ENCODE measurements around the gene MRM2. TPM values are rescaled to one million over a fixed set of nuclear protein-coding genes. Genes with fewer than 3 reads are reported as not detected.

MRM2 gene
- total RNA-seq, 1 donor from 2014 or later = 19.1 TPM

DNA sequence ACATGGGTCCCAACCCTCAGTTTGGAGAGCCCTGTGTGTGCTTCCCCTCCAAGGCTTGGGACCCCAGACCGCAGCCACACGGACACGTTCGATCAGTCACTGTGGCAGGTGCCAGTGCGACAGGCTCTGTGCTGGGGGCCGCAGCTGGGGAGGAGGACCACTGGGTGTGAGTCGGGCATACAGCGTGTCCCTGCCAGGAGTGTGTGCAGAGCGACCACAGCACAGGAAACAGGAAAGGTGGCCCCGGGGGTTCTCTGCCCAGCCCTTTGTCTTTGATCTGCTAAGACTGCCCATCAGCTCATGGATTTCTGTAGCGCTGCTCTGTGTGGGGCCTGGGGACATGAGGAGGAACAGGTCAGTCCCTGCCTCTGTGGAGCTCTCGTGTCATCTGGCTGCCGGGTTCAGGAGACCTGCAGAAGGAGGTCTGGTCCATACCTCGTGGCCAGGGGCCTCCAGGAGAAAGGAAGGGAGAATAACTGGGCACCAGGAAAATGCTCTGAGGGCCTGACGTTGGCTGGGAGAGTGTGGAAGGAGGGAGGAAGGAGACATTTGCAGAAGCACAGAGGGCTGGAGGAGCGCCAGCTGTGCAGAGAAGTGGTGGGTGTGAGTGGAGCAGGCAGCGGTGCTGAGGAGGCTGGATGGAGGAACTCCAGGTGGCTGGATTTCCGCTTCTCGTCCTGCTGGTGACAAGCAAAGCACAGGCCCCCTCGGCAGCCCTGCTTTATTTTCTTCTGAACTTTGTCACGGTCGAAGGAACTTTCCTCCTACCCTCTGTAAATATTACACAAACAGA, 4.1 kb upstream of the MRM2 start:
- H3K27ac Mint-ChIP-seq (ENCODE audit: unreplicated experiment) = peak overlapping the region; percentile 86

DNA sequence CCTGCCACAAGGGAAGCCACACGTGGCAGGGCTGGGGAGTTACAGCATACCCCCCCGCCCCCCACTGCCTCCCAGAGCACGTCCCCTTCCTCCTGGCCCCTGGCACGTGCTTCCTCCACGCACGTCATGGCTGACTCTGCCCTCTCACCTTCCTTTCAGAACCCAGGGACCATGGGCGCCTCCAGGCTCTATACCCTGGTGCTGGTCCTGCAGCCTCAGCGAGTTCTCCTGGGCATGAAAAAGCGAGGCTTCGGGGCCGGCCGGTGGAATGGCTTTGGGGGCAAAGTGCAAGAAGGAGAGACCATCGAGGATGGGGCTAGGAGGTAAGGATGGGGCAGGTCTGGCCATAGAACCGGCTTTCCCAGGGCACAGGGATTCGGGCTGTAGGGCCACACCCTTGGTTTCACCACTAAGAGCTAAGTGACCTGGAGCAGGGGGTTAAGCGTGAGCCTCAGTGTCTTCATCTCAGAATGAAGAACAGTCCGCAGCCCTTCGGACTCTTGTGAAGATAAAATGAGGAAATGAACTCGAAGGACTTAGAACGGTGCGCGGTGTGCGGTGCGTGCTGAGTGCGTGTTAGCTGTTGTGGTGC, 2.5 kb upstream of the MRM2 start:
- Mint-ChIP-seq H3K27me3 (ENCODE audit: unreplicated experiment) (peaks cover 7% of the 10 kb centered on the region), H3K36me3 (ENCODE audit: low read depth, unreplicated experiment) (no peaks in the 10 kb centered on the region), H3K27ac (ENCODE audit: unreplicated experiment) (no peak overlapping the region), H3K9me3 (ENCODE audit: unreplicated experiment) (no peaks in the 10 kb centered on the region), H3K4me1 (ENCODE audit: unreplicated experiment) (peaks cover 26% of the 10 kb centered on the region), H3K4me3 (ENCODE audit: unreplicated experiment) (no peak overlapping the region)
- TF ChIP-seq, protein P1, sequence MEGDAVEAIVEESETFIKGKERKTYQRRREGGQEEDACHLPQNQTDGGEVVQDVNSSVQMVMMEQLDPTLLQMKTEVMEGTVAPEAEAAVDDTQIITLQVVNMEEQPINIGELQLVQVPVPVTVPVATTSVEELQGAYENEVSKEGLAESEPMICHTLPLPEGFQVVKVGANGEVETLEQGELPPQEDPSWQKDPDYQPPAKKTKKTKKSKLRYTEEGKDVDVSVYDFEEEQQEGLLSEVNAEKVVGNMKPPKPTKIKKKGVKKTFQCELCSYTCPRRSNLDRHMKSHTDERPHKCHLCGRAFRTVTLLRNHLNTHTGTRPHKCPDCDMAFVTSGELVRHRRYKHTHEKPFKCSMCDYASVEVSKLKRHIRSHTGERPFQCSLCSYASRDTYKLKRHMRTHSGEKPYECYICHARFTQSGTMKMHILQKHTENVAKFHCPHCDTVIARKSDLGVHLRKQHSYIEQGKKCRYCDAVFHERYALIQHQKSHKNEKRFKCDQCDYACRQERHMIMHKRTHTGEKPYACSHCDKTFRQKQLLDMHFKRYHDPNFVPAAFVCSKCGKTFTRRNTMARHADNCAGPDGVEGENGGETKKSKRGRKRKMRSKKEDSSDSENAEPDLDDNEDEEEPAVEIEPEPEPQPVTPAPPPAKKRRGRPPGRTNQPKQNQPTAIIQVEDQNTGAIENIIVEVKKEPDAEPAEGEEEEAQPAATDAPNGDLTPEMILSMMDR (IDR thresholded peaks at IDR 0.05; ENCODE audit: unreplicated experiment) = no peak
- no peak for DNase-seq (ENCODE audit: low spot score)

More for the DNA sequence above, 4.1 kb upstream of the MRM2 start:
- H3K4me3 Mint-ChIP-seq (ENCODE audit: unreplicated experiment) = peak overlapping the region; percentile 33
- TF ChIP-seq, protein P1 (IDR thresholded peaks at IDR 0.05; ENCODE audit: unreplicated experiment) = no peak
- no peak for DNase-seq (ENCODE audit: low spot score)
- H3K36me3 Mint-ChIP-seq (ENCODE audit: low read depth, unreplicated experiment) = peaks cover 3% of the 10 kb centered on the region
- no peaks in the 10 kb centered on the region for H3K9me3 Mint-ChIP-seq (ENCODE audit: unreplicated experiment)
- H3K4me1 Mint-ChIP-seq (ENCODE audit: unreplicated experiment) = peaks cover 26% of the 10 kb centered on the region
- peaks cover 7% of the 10 kb centered on the region for H3K27me3 Mint-ChIP-seq (ENCODE audit: unreplicated experiment)

DNA sequence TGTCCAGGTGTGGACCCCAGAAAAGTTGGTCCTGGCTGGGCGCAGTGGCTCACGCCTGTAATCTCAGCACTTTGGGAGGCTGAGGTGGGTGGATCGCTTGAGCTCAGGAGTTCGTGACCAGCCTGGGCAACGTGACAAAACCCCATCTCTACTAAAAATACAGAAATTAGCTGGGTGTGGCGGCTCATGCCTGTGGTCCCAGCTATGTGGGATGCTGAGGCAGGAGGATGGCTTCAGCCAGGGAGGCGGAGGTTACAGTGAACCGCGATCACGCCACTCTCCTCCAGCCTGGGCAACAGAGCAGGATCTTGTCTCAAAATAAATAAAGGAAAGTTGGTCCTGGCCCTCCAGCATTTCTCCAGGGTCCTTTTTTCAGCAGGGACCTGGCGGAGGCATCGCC, 1.5 kb upstream of the MRM2 start:
- no peaks in the 10 kb centered on the region for H3K36me3 Mint-ChIP-seq (ENCODE audit: low read depth, unreplicated experiment)
- no peaks in the 10 kb centered on the region for H3K9me3 Mint-ChIP-seq (ENCODE audit: unreplicated experiment)
- H3K27ac Mint-ChIP-seq (ENCODE audit: unreplicated experiment) = no peak overlapping the region
- TF ChIP-seq, protein P1 (IDR thresholded peaks at IDR 0.05; ENCODE audit: unreplicated experiment) = no peak
- H3K27me3 Mint-ChIP-seq (ENCODE audit: unreplicated experiment) = peaks cover 3% of the 10 kb centered on the region
- H3K4me1 Mint-ChIP-seq (ENCODE audit: unreplicated experiment) = peaks cover 19% of the 10 kb centered on the region
- no peak overlapping the region for H3K4me3 Mint-ChIP-seq (ENCODE audit: unreplicated experiment)
- no peak for DNase-seq (ENCODE audit: low spot score)

DNA sequence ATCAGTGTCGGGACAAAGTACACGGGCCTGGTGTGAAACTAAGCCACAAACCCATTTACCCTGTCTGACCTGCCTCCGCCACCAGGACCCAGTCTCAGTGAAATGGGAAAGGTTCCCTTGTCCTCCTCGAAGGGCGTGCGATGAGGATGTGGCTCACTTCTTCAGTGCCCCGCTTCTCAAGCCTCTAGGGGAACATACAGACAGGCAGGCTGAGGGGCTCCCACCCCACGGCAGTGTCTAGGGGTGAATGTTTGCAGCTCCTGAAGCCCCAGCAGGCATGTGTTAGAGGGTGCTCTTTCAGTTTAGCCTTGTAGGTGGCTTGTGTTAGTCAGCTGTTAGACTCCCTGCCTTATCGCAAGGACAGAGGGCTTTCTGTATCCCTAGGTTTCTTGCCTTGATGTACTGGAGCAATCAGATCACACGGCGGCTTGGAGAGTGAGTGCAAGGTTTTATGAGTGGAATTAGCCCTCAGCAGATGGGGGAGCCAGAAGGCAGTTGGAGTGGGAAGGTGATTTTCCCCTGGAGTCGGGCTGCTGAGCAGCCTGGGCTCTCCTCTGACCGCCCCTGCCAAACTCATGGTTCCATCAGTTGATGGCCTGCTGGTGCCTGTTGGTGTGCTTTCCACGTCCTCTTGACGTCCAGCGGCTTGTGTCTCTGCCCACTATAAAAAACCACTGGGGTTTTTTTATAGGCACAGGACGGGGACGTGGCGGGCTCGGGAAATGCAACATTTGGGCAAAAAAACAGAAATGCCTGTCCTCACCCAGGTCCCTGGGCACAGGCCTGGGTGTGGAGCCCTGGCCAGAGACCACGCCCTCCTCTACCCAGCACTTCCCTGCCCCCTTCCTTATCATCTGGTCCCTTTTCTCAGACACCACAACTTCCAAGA, 780 bp upstream of the MRM2 start:
- DNase-seq (ENCODE audit: low spot score) = peak; percentile 38
- Mint-ChIP-seq H3K4me1 (ENCODE audit: unreplicated experiment) (peaks cover 19% of the 10 kb centered on the region), H3K4me3 (ENCODE audit: unreplicated experiment) (peak overlapping the region; percentile 94), H3K9me3 (ENCODE audit: unreplicated experiment) (no peaks in the 10 kb centered on the region), H3K36me3 (ENCODE audit: low read depth, unreplicated experiment) (no peaks in the 10 kb centered on the region), H3K27ac (ENCODE audit: unreplicated experiment) (peak overlapping the region; percentile 24), H3K27me3 (ENCODE audit: unreplicated experiment) (peaks cover 3% of the 10 kb centered on the region)
- TF ChIP-seq, protein P1 (IDR thresholded peaks at IDR 0.05; ENCODE audit: unreplicated experiment) = no peak
